GM19324 (cell line): ENCODE data around the gene HERC2.
A peak's percentile ranks its signal among the peaks of the same experiment; 100 is the strongest.
"Not testable (repeated sequence)": the region's sequence is repeated elsewhere in the genome, so short reads cannot be mapped to it uniquely, and the experiment has no call there.

ENCODE experiments used
- ATAC-seq: cut with Tn5 transposase; IDR thresholded peaks from one replicate; pipeline ENCODE4 v1.9.1; 2021; ENCODE audit warnings: mild to moderate bottlenecking, moderate library complexity; ENCODE audit not compliant: unreplicated experiment, low FRiP score

The HERC2 gene, protein sequence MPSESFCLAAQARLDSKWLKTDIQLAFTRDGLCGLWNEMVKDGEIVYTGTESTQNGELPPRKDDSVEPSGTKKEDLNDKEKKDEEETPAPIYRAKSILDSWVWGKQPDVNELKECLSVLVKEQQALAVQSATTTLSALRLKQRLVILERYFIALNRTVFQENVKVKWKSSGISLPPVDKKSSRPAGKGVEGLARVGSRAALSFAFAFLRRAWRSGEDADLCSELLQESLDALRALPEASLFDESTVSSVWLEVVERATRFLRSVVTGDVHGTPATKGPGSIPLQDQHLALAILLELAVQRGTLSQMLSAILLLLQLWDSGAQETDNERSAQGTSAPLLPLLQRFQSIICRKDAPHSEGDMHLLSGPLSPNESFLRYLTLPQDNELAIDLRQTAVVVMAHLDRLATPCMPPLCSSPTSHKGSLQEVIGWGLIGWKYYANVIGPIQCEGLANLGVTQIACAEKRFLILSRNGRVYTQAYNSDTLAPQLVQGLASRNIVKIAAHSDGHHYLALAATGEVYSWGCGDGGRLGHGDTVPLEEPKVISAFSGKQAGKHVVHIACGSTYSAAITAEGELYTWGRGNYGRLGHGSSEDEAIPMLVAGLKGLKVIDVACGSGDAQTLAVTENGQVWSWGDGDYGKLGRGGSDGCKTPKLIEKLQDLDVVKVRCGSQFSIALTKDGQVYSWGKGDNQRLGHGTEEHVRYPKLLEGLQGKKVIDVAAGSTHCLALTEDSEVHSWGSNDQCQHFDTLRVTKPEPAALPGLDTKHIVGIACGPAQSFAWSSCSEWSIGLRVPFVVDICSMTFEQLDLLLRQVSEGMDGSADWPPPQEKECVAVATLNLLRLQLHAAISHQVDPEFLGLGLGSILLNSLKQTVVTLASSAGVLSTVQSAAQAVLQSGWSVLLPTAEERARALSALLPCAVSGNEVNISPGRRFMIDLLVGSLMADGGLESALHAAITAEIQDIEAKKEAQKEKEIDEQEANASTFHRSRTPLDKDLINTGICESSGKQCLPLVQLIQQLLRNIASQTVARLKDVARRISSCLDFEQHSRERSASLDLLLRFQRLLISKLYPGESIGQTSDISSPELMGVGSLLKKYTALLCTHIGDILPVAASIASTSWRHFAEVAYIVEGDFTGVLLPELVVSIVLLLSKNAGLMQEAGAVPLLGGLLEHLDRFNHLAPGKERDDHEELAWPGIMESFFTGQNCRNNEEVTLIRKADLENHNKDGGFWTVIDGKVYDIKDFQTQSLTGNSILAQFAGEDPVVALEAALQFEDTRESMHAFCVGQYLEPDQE (N-terminal part only)

DNA sequence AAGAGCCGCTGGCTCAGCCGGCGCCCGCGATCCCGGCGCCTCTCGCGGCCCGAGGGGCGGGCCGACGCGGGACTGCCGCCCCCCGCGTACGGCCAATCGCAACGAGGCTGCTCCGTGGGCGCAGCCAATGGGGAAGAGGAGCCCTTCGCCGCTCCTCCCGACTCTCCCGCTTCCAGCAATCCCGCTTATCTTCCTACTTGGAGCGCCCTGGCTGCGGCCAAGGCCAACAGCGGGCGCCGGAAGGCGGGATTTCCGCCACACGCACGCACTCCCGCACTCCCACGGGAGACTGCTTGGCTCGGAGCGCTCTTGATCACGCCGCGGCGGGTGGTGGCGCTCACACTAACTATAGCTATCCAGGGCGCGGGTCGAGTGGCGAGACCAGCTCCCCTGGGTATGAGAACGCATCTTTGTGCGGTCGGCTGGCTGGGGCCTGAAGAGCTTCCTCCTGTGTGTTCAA lies at the start of gene HERC2:
Gene HERC2, minus strand, starts transcription at position 51 of the 460 bp plus-strand sequence. CDS start 746 bp downstream, outside the sequence.
- not testable (repeated sequence) for ATAC-seq

- not testable (repeated sequence) for ATAC-seq
Observed at GRCh38 chr15:28365502-28365901, 43.5 kb upstream of the HERC2 start.

DNA sequence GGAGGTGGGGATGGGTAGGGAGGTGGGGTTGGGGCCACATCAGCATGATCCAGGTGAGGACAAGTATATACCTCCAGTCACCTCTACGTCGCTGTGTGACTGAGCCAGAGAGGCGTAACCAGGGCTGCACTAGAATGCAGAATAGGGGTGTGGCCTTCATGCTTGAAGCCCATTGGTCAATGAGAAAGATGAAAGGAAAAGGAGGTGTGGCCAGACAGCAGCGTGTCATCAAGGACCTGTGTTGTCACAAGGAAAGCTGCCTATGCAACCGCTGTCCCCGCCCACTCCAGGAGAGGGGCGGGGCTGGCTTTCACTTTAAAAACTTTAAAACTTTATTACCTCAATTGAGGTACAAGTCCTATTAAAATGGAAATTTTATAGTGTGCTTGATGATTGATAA lies 36.0 kb upstream of the HERC2 start, which contains the start of gene GOLGA6L24:
Gene GOLGA6L24, minus strand, starts transcription at position 101 of the 400 bp plus-strand sequence. Its CDS starts 61 bp downstream, at position 40.
- ATAC-seq: not testable (repeated sequence)

- not testable (repeated sequence) for ATAC-seq
Observed at GRCh38 chr15:28321358-28322078, 461 bp downstream of the HERC2 start.

GRCh38 chr15:28319725-28320124 lies 2.3 kb downstream of the HERC2 start:
- ATAC-seq: not testable (repeated sequence)

GRCh38 chr15:28318828-28319227 lies 3.2 kb downstream of the HERC2 start:
- ATAC-seq: not testable (repeated sequence)

- ATAC-seq: not testable (repeated sequence)
Observed at GRCh38 chr15:28318122-28318521, 3.9 kb downstream of the HERC2 start.

GRCh38 chr15:28316958-28317357 lies 5.0 kb downstream of the HERC2 start:
- not testable (repeated sequence) for ATAC-seq

DNA sequence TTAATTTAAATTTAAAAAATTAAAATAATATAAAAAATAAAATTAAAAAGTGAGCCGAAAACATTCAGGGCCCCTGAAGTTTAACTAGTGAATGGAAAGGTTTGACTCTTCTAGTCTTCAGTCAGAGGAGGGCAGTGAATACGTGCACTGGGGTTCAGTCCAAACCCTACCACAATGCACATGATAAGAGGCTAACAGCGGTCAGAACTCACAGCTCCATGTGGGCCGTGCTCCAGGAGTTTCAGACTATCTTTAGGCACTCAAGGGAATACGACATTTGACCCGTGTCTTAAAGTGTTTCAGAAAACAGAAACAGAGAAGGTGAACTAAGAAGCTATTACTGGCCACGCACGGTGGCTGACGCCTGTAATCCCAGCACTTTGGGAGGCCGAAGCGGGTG lies 11.5 kb downstream of the HERC2 start:
- ATAC-seq: not testable (repeated sequence)

GRCh38 chr15:28308718-28309117 lies 13.3 kb downstream of the HERC2 start:
- not testable (repeated sequence) for ATAC-seq

GRCh38 chr15:28305700-28306099 lies 16.3 kb downstream of the HERC2 start:
- not testable (repeated sequence) for ATAC-seq

GRCh38 chr15:28297434-28297833 lies 24.5 kb downstream of the HERC2 start:
- not testable (repeated sequence) for ATAC-seq

GRCh38 chr15:28296814-28297213 lies 25.2 kb downstream of the HERC2 start:
- not testable (repeated sequence) for ATAC-seq

- not testable (repeated sequence) for ATAC-seq
Observed at GRCh38 chr15:28295009-28295563, 26.9 kb downstream of the HERC2 start.

DNA sequence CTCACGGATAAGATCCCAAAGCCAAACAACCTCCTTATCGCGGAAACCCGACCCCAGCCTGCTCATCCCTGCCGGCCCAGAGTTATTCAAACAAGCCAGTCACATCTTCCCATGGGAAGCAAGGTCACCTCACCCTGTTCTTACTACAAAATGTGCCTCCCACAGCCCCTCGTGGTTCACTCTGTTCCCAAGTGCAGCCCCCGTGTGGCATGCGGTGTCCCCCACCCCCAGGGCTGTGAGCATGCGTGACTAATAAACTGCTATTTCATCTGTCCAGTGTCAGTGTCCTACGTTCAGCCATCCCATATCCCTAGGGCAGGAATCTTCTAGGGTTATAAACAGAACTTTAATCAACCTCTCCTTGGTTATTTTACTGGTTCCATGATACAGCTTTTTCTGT lies 27.4 kb downstream of the HERC2 start:
- ATAC-seq: not testable (repeated sequence)

- peak; percentile 24 for ATAC-seq
Observed at GRCh38 chr15:28289694-28290463, 32.1 kb downstream of the HERC2 start.

- peak; percentile 66 for ATAC-seq
Observed at GRCh38 chr15:28288830-28289693, 32.9 kb downstream of the HERC2 start.
